Measurements from ENCODE around the gene RNF25. TPM values are rescaled to one million over a fixed set of nuclear protein-coding genes. Genes with fewer than 3 reads are reported as not detected.
A peak's percentile ranks its signal among the peaks of the same experiment; 100 is the strongest.

Gene RNF25
- total and polyA plus RNA-seq, 2 of the 4 experiments (the other 2 are of a cell fraction) = 56.5 to 78.1 TPM

DNA sequence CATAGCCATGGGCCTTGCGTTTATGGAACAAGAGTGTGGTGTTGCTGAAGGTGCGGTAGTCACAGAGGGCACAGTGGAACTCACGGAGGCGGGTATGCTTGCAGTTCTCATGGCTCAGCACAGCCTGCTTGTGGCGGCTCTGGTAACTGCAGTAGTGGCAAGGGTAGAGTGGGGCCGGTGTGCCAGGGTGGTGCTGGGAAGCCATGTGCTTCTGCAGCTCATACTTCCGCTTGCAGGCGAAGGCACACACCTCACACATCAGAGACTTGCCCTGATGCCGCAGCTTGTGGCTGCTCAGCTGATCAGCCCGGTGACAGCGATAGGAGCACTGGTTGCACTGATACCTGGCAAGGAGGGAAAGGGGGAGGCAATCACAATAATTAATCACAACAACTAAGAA, 27.1 kb downstream of the RNF25 start:
- DNase-seq (no peak), ATAC-seq (ENCODE audit: low read depth) (no peak)
- no peak overlapping the region for H2BK20ac ChIP-seq (ENCODE audit: low read depth, low read length)
- no peak for TF ChIP-seq SMC3 (IDR thresholded peaks at IDR 0.05; ENCODE audit: low read depth, low read length)
- no peak for TF ChIP-seq FOS (IDR thresholded peaks at IDR 0.05; ENCODE audit: low read depth, low read length)
- TF ChIP-seq MAFK (IDR thresholded peaks at IDR 0.05; ENCODE audit: low read depth, low read length) = no peak
- TF ChIP-seq, protein P1, sequence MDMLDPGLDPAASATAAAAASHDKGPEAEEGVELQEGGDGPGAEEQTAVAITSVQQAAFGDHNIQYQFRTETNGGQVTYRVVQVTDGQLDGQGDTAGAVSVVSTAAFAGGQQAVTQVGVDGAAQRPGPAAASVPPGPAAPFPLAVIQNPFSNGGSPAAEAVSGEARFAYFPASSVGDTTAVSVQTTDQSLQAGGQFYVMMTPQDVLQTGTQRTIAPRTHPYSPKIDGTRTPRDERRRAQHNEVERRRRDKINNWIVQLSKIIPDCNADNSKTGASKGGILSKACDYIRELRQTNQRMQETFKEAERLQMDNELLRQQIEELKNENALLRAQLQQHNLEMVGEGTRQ (IDR thresholded peaks at IDR 0.05; ENCODE audit: low read depth, low read length) = no peak
- TF ChIP-seq NFE2L2 (IDR thresholded peaks at IDR 0.05; ENCODE audit: low read depth, low read length) = no peak
- TF ChIP-seq, protein P2, sequence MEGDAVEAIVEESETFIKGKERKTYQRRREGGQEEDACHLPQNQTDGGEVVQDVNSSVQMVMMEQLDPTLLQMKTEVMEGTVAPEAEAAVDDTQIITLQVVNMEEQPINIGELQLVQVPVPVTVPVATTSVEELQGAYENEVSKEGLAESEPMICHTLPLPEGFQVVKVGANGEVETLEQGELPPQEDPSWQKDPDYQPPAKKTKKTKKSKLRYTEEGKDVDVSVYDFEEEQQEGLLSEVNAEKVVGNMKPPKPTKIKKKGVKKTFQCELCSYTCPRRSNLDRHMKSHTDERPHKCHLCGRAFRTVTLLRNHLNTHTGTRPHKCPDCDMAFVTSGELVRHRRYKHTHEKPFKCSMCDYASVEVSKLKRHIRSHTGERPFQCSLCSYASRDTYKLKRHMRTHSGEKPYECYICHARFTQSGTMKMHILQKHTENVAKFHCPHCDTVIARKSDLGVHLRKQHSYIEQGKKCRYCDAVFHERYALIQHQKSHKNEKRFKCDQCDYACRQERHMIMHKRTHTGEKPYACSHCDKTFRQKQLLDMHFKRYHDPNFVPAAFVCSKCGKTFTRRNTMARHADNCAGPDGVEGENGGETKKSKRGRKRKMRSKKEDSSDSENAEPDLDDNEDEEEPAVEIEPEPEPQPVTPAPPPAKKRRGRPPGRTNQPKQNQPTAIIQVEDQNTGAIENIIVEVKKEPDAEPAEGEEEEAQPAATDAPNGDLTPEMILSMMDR (conservative IDR thresholded peaks at IDR 0.05; ENCODE audit: low read depth, low read length) = no peak
- TF ChIP-seq CEBPB (IDR thresholded peaks at IDR 0.05; ENCODE audit: low read depth, low read length) = no peak
- no peak for TF ChIP-seq POLR2A (IDR thresholded peaks at IDR 0.05; ENCODE audit: low read depth, low read length)
- TF ChIP-seq RAD21 (IDR thresholded peaks at IDR 0.05; ENCODE audit: low read length) = no peak
- TF ChIP-seq BHLHE40 (IDR thresholded peaks at IDR 0.05; ENCODE audit: low read depth, low read length) = no peak
- TF ChIP-seq RCOR1 (IDR thresholded peaks at IDR 0.05; ENCODE audit: insufficient replicate concordance, low read length) = no peak
- no peak for TF ChIP-seq MXI1 (IDR thresholded peaks at IDR 0.05; ENCODE audit: borderline replicate concordance, low read depth, low read length)
- no peak for TF ChIP-seq MAZ (IDR thresholded peaks at IDR 0.05; ENCODE audit: borderline replicate concordance, low read depth, low read length)
- TF ChIP-seq CHD1 (IDR thresholded peaks at IDR 0.05; ENCODE audit: low read depth, low read length) = no peak
- dilution Hi-C loops (cut with HindIII; ENCODE audit: low sequenced_read_pairs, unreplicated experiment) = no loop called here
- no peak overlapping the region for H3K14ac ChIP-seq (replicated peaks; ENCODE audit: low read depth, low read length)
- no peak overlapping the region for H3K4me2 ChIP-seq (ENCODE audit: low read depth, low read length)
- no peak overlapping the region for H2BK15ac ChIP-seq (ENCODE audit: low read depth, low read length)
- no peak overlapping the region for H4K5ac ChIP-seq (ENCODE audit: low read depth, low read length)
- H3K4me1 ChIP-seq (ENCODE audit: control insufficient read depth, insufficient read depth, low read length) = no peaks in the 10 kb centered on the region
- ChIA-PET CTCF (no interaction called here), POLR2A (ENCODE audit: unreplicated experiment) (no interaction called here)
- H2BK120ac ChIP-seq (ENCODE audit: low read depth, low read length) = no peak overlapping the region
- no peaks in the 10 kb centered on the region for H3K27me3 ChIP-seq (ENCODE audit: control insufficient read depth, insufficient read depth, low read length)
- H3K23ac ChIP-seq (ENCODE audit: low read depth, low read length) = no peak overlapping the region
- H4K91ac ChIP-seq (ENCODE audit: insufficient read depth, low read depth, low read length) = no peak overlapping the region
- H3K9me3 ChIP-seq (ENCODE audit: control insufficient read depth, insufficient read depth, low read length) = no peaks in the 10 kb centered on the region
- no peak overlapping the region for H3K4me3 ChIP-seq (ENCODE audit: insufficient read depth, low read depth, low read length)
- no CpG with 5 or more reads among the region's 11 CpGs for WGBS, 2 experiments (ENCODE audit: extremely low coverage in 2 of 2, insufficient read length in 1 of 2)
- H2AK9ac ChIP-seq (replicated peaks; ENCODE audit: low read depth, low read length, poor library complexity) = peak overlapping the region; percentile 35
- H3K9ac ChIP-seq (ENCODE audit: low read depth, low read length) = no peak overlapping the region
- peaks cover 3% of the 10 kb centered on the region for H4K20me1 ChIP-seq (ENCODE audit: insufficient read depth, low read length)
- H3K9me1 ChIP-seq (ENCODE audit: insufficient read depth, low read length) = no peaks in the 10 kb centered on the region
- H2BK5ac ChIP-seq (ENCODE audit: low read depth, low read length, poor library complexity, severe bottlenecking) = peak overlapping the region; percentile 7
- peaks cover 72% of the 10 kb centered on the region for H3K36me3 ChIP-seq (ENCODE audit: control insufficient read depth, insufficient read depth, low read length)
- no peak overlapping the region for H3K27ac ChIP-seq (ENCODE audit: insufficient read depth, low read length)
- H3K79me1 ChIP-seq (ENCODE audit: low read depth in 1 of 2, low read length in 2 of 2) = peaks cover 8 to 16% of the 10 kb centered on the region in 2 experiments; a peak in 3 of 4 replicates
- no peak overlapping the region for H3K56ac ChIP-seq (ENCODE audit: extremely low read depth, insufficient read depth, low read length)
- no peak overlapping the region for H3K4ac ChIP-seq (ENCODE audit: low read depth, low read length)
- intact Hi-C loops (cut with micrococcal nuclease) = loop anchor here (5.0 to 10.0 kb wide), 2 partner anchors 170 to 352 kb away; partner anchors contain the start of gene TMBIM1
- H2AK5ac ChIP-seq (ENCODE audit: low read depth, low read length) = no peak overlapping the region
- BruUV-seq (replicated peaks) = no TSS peak
- no peak overlapping the region for H4K8ac ChIP-seq (ENCODE audit: low read depth in 2 of 2, low read length in 2 of 2)
- H2AFZ ChIP-seq (replicated peaks; ENCODE audit: low read length, poor library complexity) = no peak overlapping the region
- in situ Hi-C loops (cut with MboI; ENCODE audit: low sequenced_read_pairs) = no loop called here
- H3K18ac ChIP-seq (ENCODE audit: low read depth, low read length) = no peak overlapping the region
